ENCODE data around the gene CTAGE8.
"Not testable (repeated sequence)": the region's sequence is repeated elsewhere in the genome, so short reads cannot be mapped to it uniquely, and the experiment has no call there.

The CTAGE8 gene

DNA sequence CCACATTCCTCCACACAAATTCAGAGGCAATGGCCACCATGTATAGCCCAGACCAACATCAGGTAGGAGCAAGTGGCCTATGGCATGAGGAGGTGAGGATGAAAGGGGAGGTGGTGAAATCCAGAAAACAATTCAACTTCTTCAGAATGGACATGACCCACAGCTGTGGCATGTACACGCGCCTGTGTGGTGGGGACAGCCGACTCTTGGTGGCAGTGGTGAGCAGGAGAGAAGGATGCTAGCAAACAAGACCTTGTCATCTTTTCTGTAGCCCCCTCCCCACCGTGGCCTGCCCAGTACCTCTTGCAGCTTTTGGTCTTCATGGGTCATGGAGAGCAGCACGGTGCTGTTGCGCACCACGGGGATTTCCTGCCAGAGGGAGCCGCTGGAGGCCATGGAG lies 12.9 kb upstream of the CTAGE8 start:
- H3K27ac Mint-ChIP-seq; H3K36me3 Mint-ChIP-seq (ENCODE audit: low read depth); DNase-seq; H3K9me3 Mint-ChIP-seq; H3K4me3 Mint-ChIP-seq; H3K4me1 Mint-ChIP-seq; H3K27me3 Mint-ChIP-seq (ENCODE audit: low read depth, poor library complexity): not testable (repeated sequence)

DNA sequence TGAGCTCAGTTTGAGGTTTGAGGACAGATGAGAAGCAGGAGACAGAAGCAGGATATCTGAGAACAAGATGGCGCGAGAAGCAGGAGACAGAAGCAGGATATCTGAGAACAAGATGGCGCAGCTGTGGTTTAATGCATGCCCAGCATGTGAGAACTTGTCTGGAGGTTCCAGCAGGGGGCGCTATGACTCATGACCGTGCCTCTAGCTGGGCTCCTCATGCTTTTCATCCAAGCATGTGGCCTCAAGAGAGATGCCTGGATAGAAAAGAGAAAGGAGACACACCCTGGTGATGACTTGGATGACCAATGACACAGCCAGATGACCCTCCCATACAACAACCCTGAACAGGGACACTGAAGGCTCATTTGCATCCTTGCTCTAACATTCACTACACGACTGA lies 10.9 kb upstream of the CTAGE8 start:
- not testable (repeated sequence) for H3K4me3 Mint-ChIP-seq; H3K27me3 Mint-ChIP-seq (ENCODE audit: low read depth, poor library complexity); H3K27ac Mint-ChIP-seq; DNase-seq; H3K4me1 Mint-ChIP-seq; H3K36me3 Mint-ChIP-seq (ENCODE audit: low read depth); H3K9me3 Mint-ChIP-seq

DNA sequence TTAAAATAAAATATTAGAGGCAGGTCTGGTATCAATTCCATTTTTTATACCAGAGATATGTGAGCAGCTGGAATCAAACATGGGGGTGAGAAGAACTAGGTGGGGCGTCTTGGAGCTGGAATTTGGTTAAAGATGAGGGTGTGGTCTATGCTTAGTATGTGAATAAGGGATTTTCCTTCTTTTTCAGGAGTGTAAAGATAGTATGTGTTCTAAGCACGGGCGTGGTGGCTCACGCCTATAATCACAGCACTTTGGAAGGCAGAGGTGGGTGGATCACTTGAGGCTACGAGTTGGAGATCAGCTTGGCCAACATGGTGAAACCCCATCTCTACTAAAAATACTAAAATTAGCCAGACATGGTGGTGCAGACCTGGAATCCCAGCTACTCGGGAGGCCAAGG lies 6.2 kb upstream of the CTAGE8 start:
- not testable (repeated sequence) for H3K4me1 Mint-ChIP-seq; H3K36me3 Mint-ChIP-seq (ENCODE audit: low read depth); H3K27me3 Mint-ChIP-seq (ENCODE audit: low read depth, poor library complexity); H3K27ac Mint-ChIP-seq; DNase-seq; H3K4me3 Mint-ChIP-seq; H3K9me3 Mint-ChIP-seq

DNA sequence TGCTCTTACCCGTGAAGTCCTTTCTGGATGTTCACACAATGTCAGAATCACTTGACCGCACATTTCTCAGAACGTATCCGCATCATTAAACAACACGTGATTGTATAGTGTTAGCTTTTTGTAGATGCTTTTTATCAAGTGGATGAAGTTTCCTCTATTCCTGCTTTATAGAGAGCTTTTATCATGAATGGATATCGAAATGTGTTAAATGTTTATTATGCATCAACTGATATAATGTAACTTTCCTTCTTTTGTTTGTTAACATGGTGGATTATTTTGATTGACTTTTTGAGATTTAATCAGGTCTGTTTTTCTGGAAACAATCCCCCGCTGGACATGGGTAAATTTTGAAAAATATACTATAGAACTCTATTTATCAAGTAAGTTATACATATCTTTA lies 4.4 kb downstream of the CTAGE8 start, which contains the start of gene OR2A7:
Gene OR2A7, minus strand, starts transcription at position 101 of the 400 bp plus-strand sequence. CDS start 5,164 bp downstream, outside the sequence.
- not testable (repeated sequence) for H3K27me3 Mint-ChIP-seq (ENCODE audit: low read depth, poor library complexity); H3K4me3 Mint-ChIP-seq; H3K36me3 Mint-ChIP-seq (ENCODE audit: low read depth); H3K9me3 Mint-ChIP-seq; H3K27ac Mint-ChIP-seq; DNase-seq; H3K4me1 Mint-ChIP-seq

DNA sequence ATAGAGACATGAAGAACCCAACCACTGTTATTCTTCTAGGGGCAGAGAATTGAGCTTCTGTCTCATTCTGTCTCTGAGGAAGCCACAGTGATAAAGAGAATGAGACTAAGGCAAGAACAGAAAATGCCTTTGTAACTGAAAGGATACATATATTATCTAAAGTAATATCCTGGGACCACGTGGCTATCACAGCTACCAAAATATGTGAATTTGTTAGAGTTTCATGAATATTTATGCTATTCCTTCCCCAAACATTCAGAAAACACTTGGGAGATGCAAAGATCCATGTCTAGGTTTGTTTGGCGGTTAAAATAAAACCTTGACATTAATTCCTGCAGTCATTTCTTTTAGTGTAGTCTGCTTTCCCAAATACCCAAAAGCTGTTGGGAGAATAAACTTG lies 7.0 kb downstream of the CTAGE8 start:
- not testable (repeated sequence) for H3K27me3 Mint-ChIP-seq (ENCODE audit: low read depth, poor library complexity); H3K4me3 Mint-ChIP-seq; DNase-seq; H3K9me3 Mint-ChIP-seq; H3K4me1 Mint-ChIP-seq; H3K27ac Mint-ChIP-seq; H3K36me3 Mint-ChIP-seq (ENCODE audit: low read depth)

DNA sequence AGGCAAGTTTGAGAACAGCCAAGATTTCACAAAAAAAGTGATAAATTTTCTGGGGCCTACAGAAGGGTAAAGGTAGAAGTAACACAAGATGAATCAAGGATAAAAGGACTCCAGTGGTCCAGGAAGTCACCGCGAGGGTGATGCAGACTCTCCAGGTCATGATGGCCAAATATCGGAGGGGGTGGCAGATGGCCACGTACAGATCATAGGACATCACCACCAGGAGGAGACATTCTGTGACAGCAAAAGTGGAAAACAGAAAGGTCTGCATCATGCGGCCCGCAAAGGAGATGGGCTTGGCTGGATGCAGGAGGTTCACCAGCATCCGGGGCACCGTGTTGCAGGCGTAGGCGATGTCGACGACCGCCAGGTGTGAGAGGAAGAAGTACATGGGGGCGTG lies 10.0 kb downstream of the CTAGE8 start:
- H3K36me3 Mint-ChIP-seq (ENCODE audit: low read depth); H3K27me3 Mint-ChIP-seq (ENCODE audit: low read depth, poor library complexity); H3K9me3 Mint-ChIP-seq; H3K4me1 Mint-ChIP-seq; DNase-seq; H3K27ac Mint-ChIP-seq; H3K4me3 Mint-ChIP-seq: not testable (repeated sequence)

DNA sequence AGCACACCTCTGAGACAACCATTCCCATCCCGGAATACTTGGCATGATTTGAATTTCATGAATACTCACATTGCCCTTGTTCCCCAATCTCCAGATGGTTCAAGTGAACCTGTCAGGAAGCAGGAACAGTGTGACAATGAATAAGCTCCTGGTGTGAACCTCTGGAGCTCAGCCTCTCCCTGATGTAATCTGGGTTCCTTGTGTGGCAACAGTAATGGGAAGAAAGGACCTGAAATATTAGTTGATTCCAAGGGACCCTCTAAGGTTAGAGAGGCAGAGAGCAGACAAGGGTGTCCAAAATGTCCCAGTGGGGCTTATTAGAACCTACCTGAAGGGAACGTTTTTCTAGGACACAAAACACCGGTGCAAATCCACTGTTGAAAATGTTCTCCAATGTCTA lies 13.0 kb downstream of the CTAGE8 start:
- Mint-ChIP-seq H3K9me3 (no peaks in the 10 kb centered on the region), H3K36me3 (ENCODE audit: low read depth) (no peaks in the 10 kb centered on the region), H3K4me3 (no peak overlapping the region), H3K27me3 (ENCODE audit: low read depth, poor library complexity) (peaks cover 4% of the 10 kb centered on the region), H3K27ac (no peak overlapping the region), H3K4me1 (no peaks in the 10 kb centered on the region)
- DNase-seq: no peak
- TF ChIP-seq, protein P1, sequence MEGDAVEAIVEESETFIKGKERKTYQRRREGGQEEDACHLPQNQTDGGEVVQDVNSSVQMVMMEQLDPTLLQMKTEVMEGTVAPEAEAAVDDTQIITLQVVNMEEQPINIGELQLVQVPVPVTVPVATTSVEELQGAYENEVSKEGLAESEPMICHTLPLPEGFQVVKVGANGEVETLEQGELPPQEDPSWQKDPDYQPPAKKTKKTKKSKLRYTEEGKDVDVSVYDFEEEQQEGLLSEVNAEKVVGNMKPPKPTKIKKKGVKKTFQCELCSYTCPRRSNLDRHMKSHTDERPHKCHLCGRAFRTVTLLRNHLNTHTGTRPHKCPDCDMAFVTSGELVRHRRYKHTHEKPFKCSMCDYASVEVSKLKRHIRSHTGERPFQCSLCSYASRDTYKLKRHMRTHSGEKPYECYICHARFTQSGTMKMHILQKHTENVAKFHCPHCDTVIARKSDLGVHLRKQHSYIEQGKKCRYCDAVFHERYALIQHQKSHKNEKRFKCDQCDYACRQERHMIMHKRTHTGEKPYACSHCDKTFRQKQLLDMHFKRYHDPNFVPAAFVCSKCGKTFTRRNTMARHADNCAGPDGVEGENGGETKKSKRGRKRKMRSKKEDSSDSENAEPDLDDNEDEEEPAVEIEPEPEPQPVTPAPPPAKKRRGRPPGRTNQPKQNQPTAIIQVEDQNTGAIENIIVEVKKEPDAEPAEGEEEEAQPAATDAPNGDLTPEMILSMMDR (IDR thresholded peaks at IDR 0.05): no peak

DNA sequence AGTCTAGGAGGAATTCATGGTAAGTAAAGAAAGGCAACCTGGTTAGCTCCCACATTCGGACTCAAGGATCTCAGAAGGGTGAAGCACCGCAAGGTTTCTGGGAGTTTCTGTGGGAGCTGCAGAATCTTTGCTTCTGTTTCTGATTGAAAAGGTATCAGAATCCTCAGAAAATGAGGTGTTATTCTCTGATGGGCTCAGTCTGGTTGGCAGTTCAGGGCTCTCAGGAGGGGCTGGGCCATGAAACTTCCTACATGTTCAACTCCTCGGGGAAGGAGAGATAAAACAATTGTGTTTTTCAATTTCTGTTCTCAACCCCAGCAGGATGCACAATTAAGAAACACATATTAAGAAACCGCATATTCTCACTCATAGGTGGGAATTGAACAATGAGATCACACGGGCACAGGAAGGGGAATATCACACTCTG lies 13.6 kb downstream of the CTAGE8 start:
- Mint-ChIP-seq H3K27ac (peak overlapping the region; percentile 18), H3K27me3 (ENCODE audit: low read depth, poor library complexity) (peaks cover 3% of the 10 kb centered on the region), H3K4me3 (no peak overlapping the region), H3K36me3 (ENCODE audit: low read depth) (no peaks in the 10 kb centered on the region), H3K9me3 (no peaks in the 10 kb centered on the region), H3K4me1 (no peaks in the 10 kb centered on the region)
- TF ChIP-seq, protein P1 (IDR thresholded peaks at IDR 0.05): no peak
- DNase-seq: no peak

DNA sequence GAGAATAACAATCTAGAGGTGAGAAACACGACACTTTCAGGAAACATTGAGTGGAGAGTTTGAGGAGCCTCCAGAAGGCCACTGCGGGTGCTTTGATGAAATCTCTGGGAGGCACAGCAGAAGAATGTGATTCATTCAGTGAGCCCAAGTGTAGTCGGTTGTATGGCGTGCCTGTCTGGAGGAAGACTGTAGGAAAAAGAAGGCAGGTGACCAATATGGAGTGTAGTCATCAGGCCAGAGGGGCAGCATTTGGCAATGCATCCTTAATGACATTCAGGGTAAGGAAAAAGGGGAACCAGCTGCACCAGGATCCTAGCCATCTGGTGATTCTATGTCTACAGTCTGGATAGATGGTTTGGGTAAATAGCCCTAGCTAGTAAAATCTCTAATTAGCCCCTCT lies 16.8 kb downstream of the CTAGE8 start:
- H3K4me1 Mint-ChIP-seq; H3K4me3 Mint-ChIP-seq; H3K36me3 Mint-ChIP-seq (ENCODE audit: low read depth); DNase-seq; H3K9me3 Mint-ChIP-seq; H3K27ac Mint-ChIP-seq; H3K27me3 Mint-ChIP-seq (ENCODE audit: low read depth, poor library complexity): not testable (repeated sequence)

DNA sequence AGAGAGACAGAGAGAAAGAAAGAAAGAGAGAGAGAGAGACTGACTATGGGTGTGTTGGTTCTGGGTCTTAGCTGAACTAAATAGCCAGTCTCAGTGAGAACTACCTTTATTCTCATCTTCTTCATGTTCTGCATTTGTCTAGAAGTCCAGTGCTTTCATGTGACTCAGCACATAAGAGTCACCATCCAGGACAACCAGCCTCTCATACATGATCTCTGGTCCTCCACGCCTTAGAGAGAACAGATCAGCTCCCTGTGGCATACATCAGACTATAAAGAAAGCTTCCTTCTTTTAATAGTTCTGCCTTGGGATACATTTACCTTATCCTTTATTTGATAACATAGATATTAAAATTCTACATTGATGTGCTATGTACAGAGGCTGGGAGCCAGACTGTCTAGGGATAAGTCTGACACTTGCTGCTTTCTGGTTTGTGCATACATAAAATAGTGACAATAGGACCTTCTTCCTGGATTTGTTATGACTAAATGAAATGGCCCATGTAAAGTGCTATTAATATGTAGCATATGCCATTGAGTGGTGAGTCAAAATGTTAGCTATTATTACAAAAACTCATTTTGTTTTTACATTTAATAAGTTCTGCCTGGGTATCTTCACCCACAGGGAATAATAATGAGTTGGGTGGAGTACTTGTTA lies 21.3 kb downstream of the CTAGE8 start:
- H3K27ac Mint-ChIP-seq; H3K9me3 Mint-ChIP-seq; DNase-seq; H3K36me3 Mint-ChIP-seq (ENCODE audit: low read depth); H3K4me1 Mint-ChIP-seq; H3K27me3 Mint-ChIP-seq (ENCODE audit: low read depth, poor library complexity); H3K4me3 Mint-ChIP-seq: not testable (repeated sequence)

DNA sequence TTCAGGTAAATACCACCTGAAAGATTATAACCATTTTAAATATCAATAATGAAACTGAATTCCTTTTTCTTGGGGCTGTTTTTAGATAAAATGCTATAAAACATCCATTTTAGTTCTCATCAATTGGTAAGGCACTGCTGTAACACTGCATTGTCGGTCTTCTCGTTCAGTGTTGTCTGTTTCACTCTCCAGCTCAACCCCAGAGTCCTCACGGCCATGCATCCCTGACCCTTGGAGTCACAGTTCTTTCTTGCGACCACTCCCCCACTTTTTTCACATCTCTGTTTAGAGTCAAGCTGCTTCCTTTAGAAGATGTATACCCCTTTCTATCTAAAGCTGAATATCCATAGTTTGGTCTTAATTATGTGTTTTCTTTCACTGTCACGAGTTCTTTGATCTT lies 22.1 kb downstream of the CTAGE8 start:
- DNase-seq; H3K27ac Mint-ChIP-seq; H3K27me3 Mint-ChIP-seq (ENCODE audit: low read depth, poor library complexity); H3K9me3 Mint-ChIP-seq; H3K4me1 Mint-ChIP-seq; H3K36me3 Mint-ChIP-seq (ENCODE audit: low read depth); H3K4me3 Mint-ChIP-seq: not testable (repeated sequence)

DNA sequence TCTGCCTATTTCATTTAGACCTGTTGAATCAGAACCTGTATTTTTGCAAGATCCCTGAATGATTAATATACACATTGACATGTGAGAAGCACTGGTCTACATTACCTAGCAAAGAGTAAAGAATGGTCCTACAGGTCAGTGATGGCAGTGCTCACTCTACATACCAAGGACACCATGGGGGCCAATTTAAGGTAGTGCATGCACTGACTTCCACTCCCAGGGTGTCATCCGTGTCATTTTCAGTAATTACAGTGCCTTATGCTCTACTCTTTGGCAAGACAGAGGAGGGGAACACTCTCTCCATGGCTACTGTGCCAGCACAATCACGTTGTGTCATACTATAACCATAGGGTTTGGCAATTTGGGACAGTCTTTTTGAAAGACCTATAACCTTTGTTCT lies 23.7 kb downstream of the CTAGE8 start:
- not testable (repeated sequence) for H3K9me3 Mint-ChIP-seq; DNase-seq; H3K27ac Mint-ChIP-seq; H3K36me3 Mint-ChIP-seq (ENCODE audit: low read depth); H3K4me1 Mint-ChIP-seq; H3K27me3 Mint-ChIP-seq (ENCODE audit: low read depth, poor library complexity); H3K4me3 Mint-ChIP-seq

DNA sequence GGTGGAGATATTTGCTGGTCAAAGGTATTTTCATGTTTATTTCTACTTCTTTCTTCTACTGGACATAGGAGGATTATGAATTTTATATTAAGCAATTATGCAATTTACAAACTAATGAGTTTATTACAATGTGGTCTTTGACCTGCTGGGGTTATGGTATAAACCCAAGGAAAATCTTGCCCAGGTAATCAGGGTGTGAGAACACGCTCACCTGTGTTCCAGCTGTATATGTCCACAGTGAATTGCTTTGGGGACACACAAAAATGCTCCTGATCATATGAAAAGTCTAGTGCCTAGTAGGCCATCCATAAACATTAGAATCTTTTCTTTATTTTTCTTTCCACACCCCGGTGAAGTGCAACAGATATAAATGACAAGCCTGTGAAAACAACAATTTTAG lies 29.7 kb downstream of the CTAGE8 start, which contains the start of gene OR2A42:
Gene OR2A42, minus strand, starts transcription at position 241 of the 400 bp plus-strand sequence. CDS start 6,762 bp downstream, outside the sequence.
- not testable (repeated sequence) for H3K36me3 Mint-ChIP-seq (ENCODE audit: low read depth); H3K4me3 Mint-ChIP-seq; H3K27me3 Mint-ChIP-seq (ENCODE audit: low read depth, poor library complexity); H3K9me3 Mint-ChIP-seq; DNase-seq; H3K4me1 Mint-ChIP-seq; H3K27ac Mint-ChIP-seq

All from nephron progenitor cell (in vitro differentiated cells).